GM23248 (cell line): ENCODE measurements around the gene DNASE2B. TPM values are rescaled to one million over a fixed set of nuclear protein-coding genes. Genes with fewer than 3 reads are reported as not detected.

Experiments used
- DNase-seq: peaks from one replicate; pipeline ENCODE4 v3.0.0-alpha.2; 2015
- H2AFZ ChIP-seq: fragments of 200-600 bp; sonication (generic); 2 replicates; pipeline ENCODE4 v1.6.1; 2016; ENCODE audit warnings: antibody characterized with exemption
- H3F3A ChIP-seq: fragments of 200-600 bp; sonication (generic); 2 replicates; pipeline ENCODE4 v1.6.1; 2016; ENCODE audit warnings: mild to moderate bottlenecking, antibody characterized with exemption, mixed run types; ENCODE audit not compliant: insufficient read depth
- H3K27ac ChIP-seq: fragments of 200-600 bp; sonication (generic); 2 replicates; pipeline ENCODE4 v1.5.1; 2016; ENCODE audit warnings: mild to moderate bottlenecking
- H3K27me3 ChIP-seq: fragments of 200-600 bp; sonication (generic); replicated peaks from 2 replicates; pipeline ENCODE4 v1.6.1; 2016; ENCODE audit warnings: mild to moderate bottlenecking; ENCODE audit not compliant: insufficient read depth
- H3K36me3 ChIP-seq: fragments of 200-600 bp; sonication (generic); 2 replicates; pipeline ENCODE4 v1.6.1; 2016; ENCODE audit warnings: low read depth, mild to moderate bottlenecking
- H3K4me1 ChIP-seq: fragments of 200-600 bp; sonication (generic); 2 replicates; pipeline ENCODE4 v1.6.1; 2016; ENCODE audit warnings: mild to moderate bottlenecking; ENCODE audit not compliant: insufficient read depth
- H3K4me2 ChIP-seq: fragments of 200-600 bp; sonication (generic); one replicate; pipeline ENCODE4 v1.6.1; 2016; ENCODE audit warnings: mild to moderate bottlenecking; ENCODE audit not compliant: unreplicated experiment
- H3K4me3 ChIP-seq: fragments of 200-600 bp; sonication (generic); 2 replicates; pipeline ENCODE4 v1.5.1; 2016; ENCODE audit warnings: mild to moderate bottlenecking
- H3K79me2 ChIP-seq: fragments of 200-600 bp; sonication (generic); 2 replicates; pipeline ENCODE4 v1.6.1; 2016; ENCODE audit warnings: mild to moderate bottlenecking; ENCODE audit not compliant: insufficient read depth
- H3K9ac ChIP-seq: fragments of 200-600 bp; sonication (generic); 2 replicates; pipeline ENCODE4 v1.6.1; 2016; ENCODE audit warnings: mild to moderate bottlenecking
- H3K9me2 ChIP-seq: fragments of 200-600 bp; sonication (generic); 2 replicates; pipeline ENCODE4 v1.6.1; 2016; ENCODE audit warnings: mixed run types, mild to moderate bottlenecking, moderate library complexity; ENCODE audit not compliant: insufficient read depth
- H3K9me3 ChIP-seq: fragments of 200-600 bp; sonication (generic); one replicate; pipeline ENCODE4 v1.6.1; 2017; ENCODE audit warnings: low read depth
- H4K20me1 ChIP-seq: fragments of 200-600 bp; sonication (generic); 2 replicates; pipeline ENCODE4 v1.6.0; 2016; ENCODE audit not compliant: insufficient read depth
- EZH2 ChIP-seq: fragments of 200-600 bp; sonication (generic); IDR thresholded peaks from 2 replicates; pipeline ENCODE4 v1.6.1; 2018; ENCODE audit warnings: antibody characterized with exemption, mild to moderate bottlenecking; ENCODE audit not compliant: insufficient read depth, poor library complexity, severe bottlenecking
- EZH2phosphoT487 ChIP-seq: fragments of 200-600 bp; sonication (generic); IDR thresholded peaks from 2 replicates; pipeline ENCODE4 v1.6.1; 2018; ENCODE audit warnings: antibody characterized with exemption, moderate library complexity, mild to moderate bottlenecking, low read depth; ENCODE audit not compliant: insufficient read depth
- WGBS, 2 experiments: methylation state at CpG; one replicate each; pipeline ENCODE4 v1.1.6; 2015 to 2017; ENCODE audit warnings: low lambda C conversion rate in 2 of 2, low coverage in 1 of 2; ENCODE audit errors: missing lambda C conversion rate in 2 of 2; 5-methylcytosine and 5-hydroxymethylcytosine counted together
- in situ Hi-C: fragments of 300-500 bp; cut with MboI; formaldehyde crosslinking; loops from 2 replicates; pipeline ENCODE4 v1.15.0; 2020
- polyA plus RNA-seq: library from polyadenylated mRNA; unstranded; fragments of >200 nt; fragmentation: Nextera tagmentation; extraction: Ambion mirVana; gene quantifications from 2 replicates; pipeline ENCODE4 v1.2.1, GENCODE V29; 2016
- total RNA-seq: library from RNA; depleted of rRNA; stranded (reverse); fragments of >200 nt; shearing (Covaris generic); gene quantifications from 2 replicates; pipeline ENCODE4 v1.2.3, GENCODE V29; 2014

The DNASE2B gene
- total and polyA plus RNA-seq, 2 experiments from 2014 or later, result not detected

DNA sequence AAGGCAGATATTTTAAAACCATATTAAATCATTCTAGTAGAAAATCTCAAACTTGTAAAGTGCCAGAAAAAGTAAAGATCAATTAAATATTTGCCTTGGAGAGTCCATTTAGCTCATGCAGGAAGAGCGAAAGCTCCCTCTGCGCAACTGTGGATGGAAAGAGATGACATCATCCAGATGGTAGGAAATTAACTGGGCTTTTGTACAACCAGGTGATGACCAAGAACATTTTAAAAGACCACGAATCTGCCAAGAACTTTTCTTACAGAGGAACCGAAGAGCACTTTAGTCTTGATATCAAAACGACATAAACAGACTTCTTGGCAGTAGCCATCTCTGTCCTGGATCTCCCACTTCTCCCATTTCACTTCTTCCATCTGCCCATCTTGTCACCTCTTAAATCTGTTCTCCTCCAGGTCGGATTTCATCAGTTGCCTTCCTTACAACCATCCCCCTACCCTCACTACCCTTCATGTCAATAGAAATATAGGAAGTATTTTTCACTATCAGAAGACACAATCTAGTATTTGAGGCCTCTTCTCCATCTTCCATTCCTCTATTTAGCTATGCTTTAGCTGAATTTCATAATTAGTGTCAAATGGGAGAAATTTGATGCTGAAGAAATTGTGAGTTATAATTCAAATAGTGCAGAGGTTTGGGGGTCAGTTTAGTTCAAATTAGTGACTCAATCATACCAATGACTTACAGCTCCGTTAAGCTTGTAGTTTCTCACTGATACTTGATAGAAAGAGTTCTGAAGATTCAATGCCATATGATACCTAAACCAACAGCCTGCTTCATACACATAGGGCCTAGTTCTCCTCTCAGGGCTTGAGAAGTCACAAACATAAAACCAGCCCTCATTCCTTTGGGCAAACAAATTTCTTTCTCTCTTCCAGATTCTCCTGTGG is 22.0 kb upstream of the DNASE2B start:
- H3F3A ChIP-seq, result peaks cover 47% of the 10 kb centered on the region
- H2AFZ ChIP-seq, result no peak overlapping the region
- H3K36me3 ChIP-seq, result no peaks in the 10 kb centered on the region
- WGBS, 2 experiments, result 77 to 80% methylated on average over 7 of the region's 7 CpGs
- no peak overlapping the region for H3K9ac ChIP-seq
- H3K27ac ChIP-seq, result no peak overlapping the region
- H3K9me2 ChIP-seq, result no peaks in the 10 kb centered on the region
- no peaks in the 10 kb centered on the region for H3K79me2 ChIP-seq
- H3K27me3 ChIP-seq, result no peaks in the 10 kb centered on the region
- in situ Hi-C loops, result no loop called here
- H3K4me2 ChIP-seq, result no peak overlapping the region
- peaks cover 59% of the 10 kb centered on the region for H3K4me1 ChIP-seq
- H3K4me3 ChIP-seq, result no peak overlapping the region
- no peaks in the 10 kb centered on the region for H4K20me1 ChIP-seq
- DNase-seq, result peak; percentile 21
- H3K9me3 ChIP-seq, result no peaks in the 10 kb centered on the region
- no peak for TF ChIP-seq EZH2
- TF ChIP-seq EZH2phosphoT487, result no peak

DNA sequence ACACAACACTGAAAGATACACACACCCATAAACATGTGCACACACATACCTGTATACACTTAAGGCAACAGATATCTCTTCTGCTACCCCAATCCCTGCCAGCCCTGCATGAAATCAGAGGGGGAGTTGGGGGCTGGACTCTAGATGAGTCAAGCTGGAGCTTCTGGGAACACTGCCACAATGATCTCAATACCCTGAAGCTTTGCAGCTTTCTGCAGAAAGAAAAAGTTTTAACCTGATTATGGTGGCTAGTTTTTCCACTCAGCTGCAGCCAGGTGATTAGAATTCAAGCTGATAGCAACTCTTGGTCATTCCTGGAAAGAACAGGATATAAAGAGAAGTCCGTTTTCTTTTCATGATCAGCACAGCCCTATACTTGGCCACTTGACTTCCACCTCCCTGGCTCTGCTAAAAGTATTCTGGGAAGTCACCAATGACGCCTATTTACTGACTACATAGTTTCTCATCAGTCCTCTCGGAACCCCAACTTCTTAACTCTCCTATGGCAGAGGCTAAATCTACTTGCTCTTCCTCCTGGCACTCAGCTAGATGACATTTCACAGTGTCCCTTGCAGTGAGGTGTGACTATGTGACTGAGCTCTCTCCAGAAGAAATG is 20.7 kb upstream of the DNASE2B start:
- TF ChIP-seq EZH2phosphoT487 (no peak), EZH2 (no peak)
- Histone ChIP-seq H3K9me2 (no peaks in the 10 kb centered on the region), H3K4me1 (peaks cover 56% of the 10 kb centered on the region), H3K4me3 (0 out of 2 replicates have a peak overlapping the region, but pooled peaks have one; percentile 1), H4K20me1 (no peaks in the 10 kb centered on the region), H3K79me2 (no peaks in the 10 kb centered on the region), H3K9ac (no peak overlapping the region), H3K36me3 (no peaks in the 10 kb centered on the region), H2AFZ (no peak overlapping the region), H3F3A (peaks cover 47% of the 10 kb centered on the region), H3K27ac (peak overlapping the region; percentile 2; the same call in 1 of the 2 replicates), H3K4me2 (peak overlapping the region; percentile 43), H3K9me3 (no peaks in the 10 kb centered on the region), H3K27me3 (no peaks in the 10 kb centered on the region)
- DNase-seq, result peak; percentile 93
- 2 to 11% methylated on average over 3 of the region's 3 CpGs for WGBS, 2 experiments
- in situ Hi-C loops, result no loop called here

DNA sequence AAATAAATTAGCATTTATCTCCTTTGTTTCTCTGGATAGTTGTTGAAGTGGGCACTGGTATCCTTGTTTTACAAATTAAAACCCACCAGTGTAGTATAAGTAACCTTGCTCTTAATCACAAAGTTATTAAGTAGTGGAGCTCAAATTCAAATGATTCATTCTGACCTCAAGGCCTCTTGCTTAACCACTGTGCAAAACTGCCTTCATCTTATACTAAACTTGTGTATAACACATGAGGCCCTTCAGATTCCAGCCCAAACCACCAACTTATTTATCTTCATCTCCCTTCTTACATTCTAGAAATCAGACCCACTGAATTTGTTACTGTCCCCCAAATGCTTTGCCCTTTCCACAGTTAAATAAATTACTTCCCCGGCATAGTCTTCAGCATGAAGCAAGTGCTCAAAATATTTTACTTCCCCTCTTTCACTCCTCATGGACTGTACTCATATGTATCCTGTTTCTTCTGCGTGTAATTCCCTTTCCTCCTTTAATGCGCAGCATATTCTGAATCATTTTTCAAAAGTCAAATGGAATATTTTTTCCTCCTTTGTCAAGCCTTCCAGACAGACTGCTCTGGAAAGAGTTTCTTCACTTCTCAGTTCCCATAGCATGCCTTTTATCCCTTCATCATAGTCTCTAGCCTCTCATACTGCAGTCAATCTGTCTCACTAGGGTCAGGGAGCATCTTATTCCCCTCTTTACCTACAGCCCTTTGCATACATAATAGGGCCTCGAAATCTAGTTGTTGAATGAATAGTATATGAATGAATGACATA is 19.0 kb upstream of the DNASE2B start:
- Histone ChIP-seq H3K27ac (peak overlapping the region; percentile 20), H2AFZ (no peak overlapping the region), H3K79me2 (no peaks in the 10 kb centered on the region), H3K4me3 (no peak overlapping the region), H3F3A (peaks cover 47% of the 10 kb centered on the region), H3K4me2 (peak overlapping the region; percentile 6), H3K36me3 (no peaks in the 10 kb centered on the region), H3K9ac (no peak overlapping the region), H3K4me1 (peaks cover 56% of the 10 kb centered on the region), H3K9me3 (no peaks in the 10 kb centered on the region), H3K9me2 (no peaks in the 10 kb centered on the region), H3K27me3 (no peaks in the 10 kb centered on the region), H4K20me1 (no peaks in the 10 kb centered on the region)
- TF ChIP-seq EZH2phosphoT487 (no peak), EZH2 (no peak)
- in situ Hi-C loops, result no loop called here
- DNase-seq, result peak; percentile 85
- WGBS, 2 experiments, result 73 to 78% methylated on average over 4 of the region's 4 CpGs

DNA sequence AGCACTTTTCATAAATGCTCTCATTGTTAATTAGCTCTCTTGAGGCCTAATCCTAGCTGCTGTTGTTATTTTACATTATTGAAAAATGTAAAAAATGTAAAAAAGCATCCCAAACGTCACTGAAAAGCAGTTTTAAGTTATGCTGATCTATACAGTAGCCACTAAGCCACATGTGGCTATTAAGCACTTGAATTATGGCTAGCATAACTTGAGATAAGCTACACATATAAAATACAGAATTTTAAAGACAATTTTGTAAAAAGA is 18.4 kb upstream of the DNASE2B start:
- no peaks in the 10 kb centered on the region for H3K79me2 ChIP-seq
- H2AFZ ChIP-seq, result no peak overlapping the region
- H3K27me3 ChIP-seq, result no peaks in the 10 kb centered on the region
- H3K4me2 ChIP-seq, result peak overlapping the region; percentile 6
- no peaks in the 10 kb centered on the region for H3K9me2 ChIP-seq
- no peak for DNase-seq
- peaks cover 46% of the 10 kb centered on the region for H3F3A ChIP-seq
- no peak overlapping the region for H3K9ac ChIP-seq
- WGBS, 2 experiments, result 46 to 56% methylated on average over 1 of the region's 1 CpG
- in situ Hi-C loops, result no loop called here
- no peaks in the 10 kb centered on the region for H3K9me3 ChIP-seq
- TF ChIP-seq EZH2 (no peak), EZH2phosphoT487 (no peak)
- H3K27ac ChIP-seq, result no peak overlapping the region
- H4K20me1 ChIP-seq, result no peaks in the 10 kb centered on the region
- no peak overlapping the region for H3K4me3 ChIP-seq
- H3K36me3 ChIP-seq, result no peaks in the 10 kb centered on the region
- H3K4me1 ChIP-seq, result peaks cover 51% of the 10 kb centered on the region
